Non-pigmented ciliary epithelial cell (primary cell): ENCODE data around the gene PFKM.
A peak's percentile ranks its signal among the peaks of the same experiment; 100 is the strongest.

Experiments used
- DNase-seq: peaks from one replicate; pipeline ENCODE4 v3.0.0-alpha.2; 2010; ENCODE audit warnings: low read depth

The PFKM gene

DNA sequence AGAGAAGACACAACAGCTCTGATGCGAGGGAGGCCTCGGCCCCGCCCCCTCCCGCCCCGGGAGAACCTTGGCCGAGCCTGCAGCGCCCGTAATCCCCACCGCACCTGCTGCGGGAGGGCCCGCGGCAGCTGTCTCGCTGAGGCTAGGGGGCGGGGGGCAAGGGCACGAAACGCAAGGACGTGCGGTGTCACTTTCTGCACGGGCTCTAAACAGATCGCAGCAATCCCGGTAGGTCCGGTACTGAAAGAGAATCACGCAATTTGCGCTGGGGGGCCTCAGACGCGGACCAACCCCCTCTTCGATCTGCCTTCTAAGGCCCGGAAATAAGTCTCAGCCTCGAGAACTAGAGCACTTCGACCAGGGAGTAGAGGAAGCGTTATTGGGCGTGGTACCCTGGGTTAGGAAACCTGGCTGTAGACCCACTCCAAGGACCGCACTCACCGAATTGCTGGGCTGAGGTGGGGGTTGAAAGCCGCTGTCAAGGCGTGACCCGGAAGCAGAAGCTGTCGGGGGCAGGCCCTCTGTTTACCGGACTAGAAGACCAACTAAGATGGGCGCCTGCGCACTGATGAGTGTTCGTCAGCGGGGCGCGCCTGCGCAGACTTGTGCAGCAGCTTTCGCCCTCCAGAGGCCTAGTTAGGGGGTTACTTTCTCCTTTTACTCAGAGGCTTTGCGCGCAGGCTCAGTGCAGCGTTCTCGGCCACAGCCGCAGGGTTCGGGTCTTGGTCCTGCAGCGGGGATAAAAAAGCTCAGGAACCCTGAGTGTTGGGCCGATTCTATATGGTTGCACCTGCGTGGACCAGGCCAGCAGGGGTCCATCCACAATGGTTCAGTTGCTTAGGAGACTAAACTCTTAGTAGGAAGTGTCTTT lies 38.1 kb downstream of the PFKM start, which contains the start of gene ASB8:
Gene ASB8 (minus strand): TSS at position 498 of the 871 bp plus-strand sequence. CDS start 4,019 bp downstream, outside the sequence.
- peak; percentile 85 for DNase-seq

DNA sequence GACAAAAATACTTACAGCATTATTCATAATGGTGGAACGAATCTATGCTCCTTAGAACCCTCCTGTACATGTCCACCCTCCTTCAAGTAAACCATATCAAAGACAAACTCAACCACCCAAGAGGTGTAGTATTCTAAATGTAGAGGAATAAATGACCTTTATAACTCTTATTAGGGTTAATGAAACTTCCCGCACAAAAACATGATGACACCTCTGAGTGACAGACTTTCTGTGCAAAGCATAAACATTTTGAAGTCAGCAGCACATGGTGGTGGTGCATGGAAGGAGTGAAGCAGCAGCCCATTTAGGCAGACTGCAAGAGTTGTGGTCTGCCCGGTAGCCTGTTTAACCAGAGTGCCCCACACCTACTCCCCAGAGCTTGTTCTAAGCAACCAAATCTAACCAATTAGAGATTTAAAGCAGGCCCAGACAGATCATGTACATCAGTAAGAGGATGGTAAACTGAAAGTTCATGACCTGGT lies 38.8 kb downstream of the PFKM start:
- no peak for DNase-seq

GRCh38 chr12:48160046-48160445 lies 40.9 kb downstream of the PFKM start:
- DNase-seq: no peak

- DNase-seq: no peak
Measured at GRCh38 chr12:48160807-48161206, 41.6 kb downstream of the PFKM start.

DNA sequence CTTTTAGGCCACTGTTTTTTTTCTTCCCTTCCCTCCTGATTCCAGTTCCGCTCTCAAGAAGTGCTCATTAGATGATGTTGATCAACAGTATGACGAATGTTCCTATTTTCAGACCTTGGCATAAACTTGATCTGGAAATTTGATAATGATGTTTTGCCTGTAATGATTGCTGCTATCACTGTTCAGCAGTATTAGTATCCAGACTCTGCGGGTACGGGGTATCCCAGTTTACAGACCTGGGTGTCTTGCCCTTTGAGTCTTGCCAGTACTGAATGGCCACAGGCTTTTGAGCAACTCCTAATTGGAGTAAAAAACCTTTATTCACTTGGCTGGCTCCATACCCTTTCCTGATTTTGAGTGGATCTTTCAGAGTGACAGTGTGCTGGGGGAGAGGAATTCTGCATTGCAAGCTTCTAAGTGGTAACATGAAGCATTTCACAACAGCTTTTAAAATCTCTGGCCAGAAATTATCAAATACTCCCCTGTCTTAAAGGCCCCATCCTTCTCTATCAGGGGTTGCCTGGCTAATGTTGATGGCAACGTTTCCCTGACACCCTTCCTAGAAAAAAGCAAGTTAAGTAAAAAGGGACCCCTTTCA lies 44.1 kb downstream of the PFKM start:
- DNase-seq: no peak

GRCh38 chr12:48164451-48164850 lies 45.3 kb downstream of the PFKM start:
- DNase-seq: no peak

- no peak for DNase-seq
Measured at GRCh38 chr12:48165089-48165981, 46.2 kb downstream of the PFKM start.

DNA sequence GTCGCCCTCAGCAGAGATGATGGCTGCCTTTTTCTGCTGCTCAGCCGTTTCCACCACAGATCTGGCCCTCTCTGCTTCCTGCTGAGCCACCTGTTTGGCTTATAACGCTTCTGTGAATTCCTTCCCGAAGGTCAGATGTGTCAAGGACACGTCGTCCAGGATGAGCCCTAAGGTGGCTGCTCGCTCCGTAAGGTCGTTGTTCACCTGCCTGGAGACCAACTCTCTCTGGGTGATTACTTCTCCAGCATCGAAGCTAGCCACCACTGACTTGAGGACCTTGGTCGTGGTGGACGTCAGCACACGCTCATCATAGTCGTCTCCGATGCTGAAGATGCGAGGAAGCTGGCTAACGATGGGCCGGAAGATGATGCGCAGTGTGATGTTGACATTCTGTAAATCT lies 49.8 kb downstream of the PFKM start:
- no peak for DNase-seq

- no peak for DNase-seq
Measured at GRCh38 chr12:48175613-48176416, 56.7 kb downstream of the PFKM start.

- DNase-seq: no peak
Measured at GRCh38 chr12:48176417-48176751, 57.2 kb downstream of the PFKM start.

DNA sequence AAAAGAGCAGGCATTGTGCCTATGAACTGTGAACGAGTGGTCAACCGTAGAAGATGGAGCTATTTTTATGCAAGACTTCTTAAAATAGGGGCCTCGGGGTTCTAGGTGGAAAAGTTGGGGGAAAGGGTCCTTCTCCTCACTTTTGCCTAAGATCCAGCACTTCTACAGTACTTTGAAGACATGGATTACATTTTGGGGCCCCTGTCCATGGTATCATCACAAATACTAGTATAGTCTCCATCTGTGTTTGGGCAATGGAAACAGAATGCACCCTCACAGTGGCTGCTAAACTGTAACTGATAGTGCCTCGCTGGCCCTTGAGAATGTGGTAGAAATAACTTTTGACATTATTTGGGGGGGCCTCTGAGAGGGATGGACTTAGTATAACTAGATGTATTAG lies 58.8 kb downstream of the PFKM start:
- no peak for DNase-seq

DNA sequence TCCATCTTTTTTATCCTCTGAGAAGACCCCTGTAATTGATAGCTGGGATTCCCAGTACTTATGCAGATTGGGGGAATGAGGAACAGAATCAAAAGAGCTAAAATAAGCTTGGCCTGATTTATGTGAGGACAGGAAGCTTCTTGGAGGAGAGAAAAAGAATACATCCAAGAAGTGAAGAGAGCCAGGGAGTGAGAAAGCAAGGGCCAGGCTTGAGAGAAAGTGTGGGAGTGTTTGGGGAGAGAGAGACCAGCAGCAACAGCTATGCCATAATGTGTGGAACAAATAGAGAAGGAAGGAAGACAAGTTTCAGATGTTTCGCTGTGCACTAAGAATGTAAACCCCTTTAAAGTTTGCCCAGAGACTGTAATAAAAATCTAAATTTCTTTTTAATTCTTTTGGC lies 60.3 kb downstream of the PFKM start:
- DNase-seq: no peak

DNA sequence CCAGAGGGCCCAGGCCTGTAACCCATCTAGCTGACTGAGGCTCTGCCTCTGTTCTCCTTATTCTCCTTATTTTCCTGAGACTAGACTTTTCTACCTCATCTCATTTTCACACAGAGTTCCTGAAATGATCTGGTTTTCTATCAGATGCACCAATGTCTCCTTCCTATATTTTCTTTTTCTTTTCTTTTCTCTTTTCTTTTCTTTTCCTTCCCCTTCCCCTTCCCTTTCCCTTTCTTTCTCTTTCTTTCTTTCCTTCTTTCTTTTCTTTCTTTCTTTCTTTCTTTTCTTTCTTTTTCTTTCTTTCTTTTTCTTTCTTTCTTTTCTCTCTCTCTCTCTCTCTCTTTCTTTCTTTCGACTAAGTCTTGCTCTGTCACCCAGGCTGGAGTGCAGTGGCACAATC lies 61.3 kb downstream of the PFKM start:
- DNase-seq: no peak

DNA sequence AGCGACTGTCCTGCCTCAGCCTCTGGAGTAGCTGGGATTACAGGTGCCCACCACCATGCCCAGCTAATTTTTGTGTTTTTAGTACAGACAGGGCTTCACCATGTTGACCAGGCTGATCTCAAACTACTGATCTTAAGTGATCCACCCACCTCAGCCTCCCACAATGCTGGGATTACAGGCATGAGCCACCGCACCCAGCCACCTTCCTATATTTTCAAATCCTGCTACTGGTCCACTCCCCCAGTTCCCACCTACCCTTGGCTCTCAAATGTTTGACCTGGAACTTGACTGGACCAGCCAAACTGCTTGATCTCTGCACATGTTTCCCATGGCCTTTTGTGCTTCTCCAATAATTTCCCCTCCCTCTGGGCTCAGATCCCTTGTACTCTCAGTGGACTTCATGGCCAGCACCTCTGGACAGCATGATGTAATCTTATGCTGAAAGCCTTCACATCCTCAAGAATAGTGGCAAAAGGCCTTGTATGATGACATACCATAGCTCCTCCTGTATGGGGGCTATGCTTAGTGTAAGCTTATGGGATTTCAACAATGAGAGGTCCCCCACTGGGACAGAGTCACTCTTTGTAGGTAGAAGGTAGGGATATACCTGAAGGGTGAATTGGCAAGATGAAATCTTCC lies 61.8 kb downstream of the PFKM start:
- DNase-seq: no peak

DNA sequence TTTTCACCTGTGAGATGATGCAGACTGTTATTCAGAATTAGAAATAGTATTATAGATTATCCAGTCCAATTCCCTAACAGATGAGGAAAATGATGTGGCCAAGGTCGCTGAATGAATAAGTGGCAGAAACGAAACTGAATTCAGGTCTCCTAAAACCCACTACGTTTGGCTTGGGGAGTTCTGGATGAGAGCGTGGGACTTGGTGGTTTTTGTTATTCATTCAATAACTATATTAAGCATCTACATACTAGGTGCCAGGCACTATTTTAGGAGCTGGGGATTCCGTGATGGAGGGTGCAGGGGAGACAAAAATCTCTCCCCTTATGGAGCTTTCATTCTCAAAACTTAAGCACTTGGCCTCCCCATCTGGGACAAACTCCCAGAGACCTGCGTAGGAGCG lies 63.5 kb downstream of the PFKM start:
- DNase-seq: no peak

DNA sequence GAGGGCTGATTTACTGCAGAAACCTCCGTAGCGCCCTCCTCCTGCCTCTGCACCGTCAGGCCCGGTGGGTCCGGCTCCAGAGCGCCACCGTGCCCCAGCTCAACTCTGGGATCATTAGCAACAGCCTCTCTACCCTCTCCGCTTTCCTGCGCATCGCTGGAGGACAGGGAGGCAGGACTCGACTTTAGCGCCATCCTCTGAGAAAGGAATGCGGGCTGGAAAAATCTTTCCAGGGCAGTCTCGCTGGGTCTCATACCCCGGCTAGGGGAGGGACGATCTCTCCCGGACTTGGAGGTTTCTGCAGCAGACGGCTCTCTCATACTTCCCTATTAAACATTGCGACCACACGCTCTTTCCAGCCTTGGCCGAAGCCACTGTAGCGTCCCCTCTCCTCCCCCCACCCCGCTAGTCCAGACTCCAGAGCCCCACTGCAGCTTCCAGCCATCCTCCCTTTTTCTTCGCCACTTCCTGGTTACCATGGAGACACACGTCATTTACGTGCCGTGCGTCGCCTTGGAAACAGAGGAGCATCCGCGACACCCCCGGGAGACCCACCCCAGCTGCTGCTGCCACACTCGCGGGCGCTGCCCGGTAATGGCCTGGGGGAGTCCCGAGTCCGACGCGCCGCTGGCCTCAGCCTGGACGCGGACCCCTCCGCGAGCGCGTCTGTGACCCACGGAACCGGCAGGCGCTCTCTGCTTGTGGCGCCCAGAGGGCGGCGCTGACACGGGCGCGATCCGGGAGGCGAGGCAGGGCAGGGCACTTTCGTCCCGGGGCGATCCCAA lies 64.1 kb downstream of the PFKM start, which contains the start of gene CCDC184:
Gene CCDC184 (plus strand): TSS at position 554 of the 785 bp plus-strand sequence. CDS start 479 bp downstream, outside the sequence.
- DNase-seq: peak; percentile 26

DNA sequence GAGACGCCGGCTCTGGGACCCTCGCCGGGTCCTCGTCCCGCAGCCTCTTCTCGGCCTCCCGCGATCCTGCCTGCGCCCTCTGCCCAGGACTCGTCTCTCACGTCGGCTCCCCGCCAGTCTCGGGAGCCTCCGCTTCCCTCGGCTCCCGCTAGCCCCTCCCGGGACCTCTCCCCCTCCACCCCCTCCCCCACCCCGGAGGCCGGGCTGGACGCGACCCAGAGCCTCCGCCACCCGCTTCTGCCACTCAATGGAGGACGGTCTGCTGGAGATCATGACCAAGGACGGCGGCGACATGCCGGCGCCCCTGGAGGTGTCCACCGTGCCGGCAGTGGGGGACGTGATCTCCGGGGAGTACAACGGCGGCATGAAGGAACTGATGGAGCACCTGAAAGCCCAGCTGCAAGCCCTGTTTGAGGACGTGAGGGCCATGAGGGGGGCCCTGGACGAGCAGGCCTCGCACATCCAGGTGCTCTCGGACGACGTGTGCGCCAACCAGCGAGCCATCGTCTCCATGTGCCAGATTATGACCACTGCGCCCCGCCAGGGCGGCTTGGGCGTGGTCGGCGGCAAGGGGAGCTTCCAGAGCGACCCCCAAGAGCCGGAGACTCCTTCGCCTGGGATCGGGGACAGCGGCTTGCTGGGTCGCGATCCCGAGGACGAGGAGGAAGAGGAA lies 64.8 kb downstream of the PFKM start:
- no peak for DNase-seq

GRCh38 chr12:48184549-48184922 lies 65.4 kb downstream of the PFKM start:
- DNase-seq: no peak

- DNase-seq: no peak
Measured at GRCh38 chr12:48185181-48185919, 66.2 kb downstream of the PFKM start.
